GM21786 (cell line): Measurements from ENCODE around the gene TCF12.
"Not testable (repeated sequence)": the region's sequence is repeated elsewhere in the genome, so short reads cannot be mapped to it uniquely, and the experiment has no call there.

Experiments used
- ATAC-seq: cut with Tn5 transposase; IDR thresholded peaks from one replicate; pipeline ENCODE4 v1.9.1; 2021; ENCODE audit not compliant: unreplicated experiment

The TCF12 gene

DNA sequence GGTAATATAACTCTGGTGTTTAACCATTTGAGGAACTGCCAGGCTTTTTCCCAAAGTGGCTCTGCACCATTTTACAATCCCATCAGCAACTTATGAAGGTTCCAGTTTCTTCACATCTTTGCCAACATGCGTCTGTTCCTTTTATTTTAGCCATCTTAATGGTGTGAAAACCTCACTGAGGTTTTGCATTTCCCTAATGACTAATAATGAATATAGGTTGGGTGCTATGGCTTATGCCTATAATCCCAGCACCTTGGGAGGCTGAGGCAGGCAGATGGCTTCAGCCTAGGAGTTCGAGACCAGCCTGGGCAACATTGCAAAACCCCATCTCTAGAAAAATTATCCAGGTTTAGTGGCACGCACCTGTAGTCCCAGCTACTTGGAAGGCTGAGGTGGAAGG is 210.6 kb downstream of the TCF12 start:
- no peak for ATAC-seq

DNA sequence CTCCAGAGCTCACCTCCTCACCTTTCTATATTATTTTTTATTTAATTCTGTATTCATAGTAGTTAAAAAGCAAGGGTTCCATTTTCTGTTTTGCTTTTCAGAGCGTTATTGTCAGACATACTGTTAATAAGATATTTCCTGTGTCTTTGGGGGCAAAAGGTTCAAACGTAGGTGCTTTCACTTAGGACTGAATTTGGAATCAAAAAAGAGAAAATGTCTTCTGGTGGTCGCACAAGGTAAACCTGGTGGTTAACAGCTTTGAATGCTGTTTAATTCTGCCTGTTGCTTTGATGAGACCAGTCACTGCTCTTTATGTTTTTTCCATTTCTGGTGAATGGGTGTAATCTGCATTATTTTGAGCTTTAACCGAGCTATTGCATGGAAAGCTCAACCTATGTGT is 212.5 kb downstream of the TCF12 start:
- no peak for ATAC-seq

DNA sequence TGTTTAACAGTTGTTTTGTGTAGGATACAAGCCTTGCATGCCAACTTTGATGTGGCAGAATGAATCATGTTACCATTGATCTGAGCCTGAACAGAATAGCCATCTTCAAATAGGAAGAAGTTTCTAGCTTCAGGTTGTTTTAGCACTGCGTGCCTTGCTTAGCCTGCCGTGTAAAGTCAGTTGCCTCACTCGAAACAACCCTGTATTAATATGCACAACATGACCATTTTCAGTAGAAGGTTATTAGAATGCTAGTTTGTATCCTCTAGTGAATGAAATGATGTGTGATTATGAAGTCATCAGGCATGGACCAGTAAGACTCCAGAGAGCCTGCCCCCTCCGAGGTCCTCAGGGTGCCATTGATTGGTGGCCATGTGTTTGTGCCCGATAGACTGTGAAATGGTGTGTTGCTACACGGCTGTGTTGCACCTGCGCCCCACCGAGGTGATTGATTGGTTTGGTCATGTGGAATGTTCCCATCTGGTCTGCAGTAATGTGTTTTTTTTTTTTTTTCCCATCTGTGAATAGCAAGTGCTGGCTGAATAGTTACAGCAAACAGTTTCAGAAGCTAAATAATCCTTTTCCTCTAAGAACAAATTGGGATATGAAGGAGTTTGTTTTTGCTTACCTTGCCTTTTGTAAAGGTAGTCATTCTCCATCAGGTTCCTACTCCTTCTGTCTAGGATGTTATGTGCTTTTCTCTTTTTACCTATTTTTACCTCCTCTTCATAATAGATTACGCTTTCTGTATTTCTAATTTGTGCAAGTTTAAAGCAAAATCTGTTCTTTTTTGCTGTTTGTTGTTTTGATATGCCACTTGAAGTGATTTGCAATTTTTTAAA is 214.9 kb downstream of the TCF12 start:
- peak; percentile 64 for ATAC-seq

DNA sequence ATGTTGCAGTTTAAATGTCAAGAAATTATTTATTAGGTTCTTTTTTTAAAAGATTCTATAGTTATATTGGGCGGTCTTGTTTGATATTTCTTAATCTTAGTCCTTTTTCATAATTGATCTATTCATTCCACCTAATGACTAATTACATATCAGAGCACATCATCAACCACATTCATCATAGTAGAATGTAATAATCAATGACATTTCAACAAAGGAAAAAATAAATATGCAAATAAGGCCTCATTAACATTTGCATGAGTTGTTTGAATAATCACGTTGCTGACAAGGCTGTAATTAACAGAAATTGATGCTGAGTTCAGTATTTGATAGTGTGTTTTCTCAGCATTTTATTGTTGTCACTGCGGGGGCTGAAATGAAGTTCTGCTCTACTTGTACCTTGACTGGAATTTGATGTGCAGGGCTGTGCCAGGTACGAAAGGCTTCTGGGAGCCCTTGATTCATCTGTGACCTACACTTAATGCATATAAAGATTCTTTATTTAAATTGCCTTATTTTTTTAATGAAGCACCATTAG is 215.7 kb downstream of the TCF12 start:
- ATAC-seq, result no peak

DNA sequence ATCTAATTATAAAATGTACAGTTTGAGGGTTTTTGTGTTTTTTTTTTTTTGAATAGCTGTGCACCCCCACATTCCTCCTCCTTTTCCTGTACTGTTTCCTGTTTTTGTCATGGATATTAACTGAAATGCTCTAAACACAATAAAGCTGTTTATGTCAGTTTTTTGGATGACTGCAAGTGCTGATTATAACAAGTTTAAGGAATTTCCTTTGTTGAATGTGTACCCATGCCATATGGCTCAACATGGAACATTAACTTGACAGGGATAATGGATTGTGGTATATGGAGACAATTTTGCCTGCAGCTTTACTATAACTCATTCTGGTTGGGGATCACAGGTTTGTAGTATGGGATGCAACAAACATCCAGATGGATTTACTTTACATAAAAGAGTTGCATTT is 216.4 kb downstream of the TCF12 start:
- ATAC-seq, result no peak

DNA sequence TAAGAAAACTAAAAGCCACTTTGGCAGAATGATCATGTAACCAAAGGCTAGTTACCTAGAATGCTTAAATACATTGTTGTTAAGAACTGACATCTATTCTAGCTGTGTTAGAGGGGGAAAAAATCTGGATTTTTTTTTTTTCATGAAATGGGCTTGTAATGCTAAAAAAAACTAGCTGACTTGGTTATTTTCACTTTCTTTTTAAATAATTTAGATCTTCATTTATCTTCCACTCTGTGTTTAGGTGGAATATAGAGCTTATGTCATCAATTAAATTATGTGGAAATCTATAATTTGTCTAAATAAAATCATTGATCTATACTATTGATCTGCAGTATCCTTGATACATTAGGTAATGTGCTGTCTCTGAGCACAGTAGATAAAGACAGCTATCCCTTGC is 217.4 kb downstream of the TCF12 start:
- ATAC-seq, result no peak

DNA sequence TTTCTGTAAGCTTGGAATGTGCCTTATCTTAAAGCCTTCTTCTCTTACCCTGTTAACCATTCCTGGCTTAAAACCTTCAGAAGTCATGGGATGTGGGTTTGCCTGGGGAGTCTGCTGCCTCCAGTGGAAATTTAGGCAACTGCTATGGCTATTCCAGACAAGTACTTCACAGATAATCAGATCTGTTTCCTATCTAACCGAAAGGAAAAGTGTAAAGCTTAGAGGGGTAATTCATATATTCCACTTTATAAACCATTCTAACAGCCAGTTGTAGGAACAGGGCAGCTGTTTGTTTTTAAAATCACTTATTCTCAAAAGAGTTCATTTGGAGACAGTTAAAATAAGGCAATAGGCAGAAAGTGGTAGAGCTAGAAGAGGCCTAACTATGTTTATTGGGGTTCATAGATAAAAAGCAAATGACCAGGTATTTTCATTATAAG is 219.9 kb downstream of the TCF12 start:
- no peak for ATAC-seq

DNA sequence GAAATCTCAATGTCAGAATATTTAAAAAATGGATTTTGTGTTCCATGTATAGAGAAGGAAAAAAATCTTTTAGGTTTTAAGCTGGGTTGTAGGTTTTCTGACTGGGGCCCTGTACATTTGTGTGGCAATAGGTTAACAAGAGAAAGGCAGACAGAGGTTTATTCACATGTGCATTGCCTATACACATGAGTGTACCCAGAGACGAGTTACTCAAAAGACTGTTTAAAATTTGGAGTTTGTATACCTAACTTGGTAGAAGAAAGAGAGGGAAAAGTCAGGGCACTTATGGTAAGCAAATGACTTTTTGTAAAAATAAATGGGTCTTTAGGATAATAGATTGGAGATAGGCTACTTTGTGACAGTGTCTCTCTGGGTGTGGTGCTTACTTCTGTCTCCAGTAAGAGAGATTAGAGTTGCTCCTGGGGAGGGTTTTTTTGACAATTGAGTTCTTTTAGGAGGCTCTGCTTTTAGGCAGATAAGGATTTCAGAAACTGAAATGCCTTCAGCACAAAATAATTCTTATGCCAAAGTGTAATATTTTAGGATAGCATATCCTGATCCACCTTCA is 225.2 kb downstream of the TCF12 start:
- no peak for ATAC-seq

DNA sequence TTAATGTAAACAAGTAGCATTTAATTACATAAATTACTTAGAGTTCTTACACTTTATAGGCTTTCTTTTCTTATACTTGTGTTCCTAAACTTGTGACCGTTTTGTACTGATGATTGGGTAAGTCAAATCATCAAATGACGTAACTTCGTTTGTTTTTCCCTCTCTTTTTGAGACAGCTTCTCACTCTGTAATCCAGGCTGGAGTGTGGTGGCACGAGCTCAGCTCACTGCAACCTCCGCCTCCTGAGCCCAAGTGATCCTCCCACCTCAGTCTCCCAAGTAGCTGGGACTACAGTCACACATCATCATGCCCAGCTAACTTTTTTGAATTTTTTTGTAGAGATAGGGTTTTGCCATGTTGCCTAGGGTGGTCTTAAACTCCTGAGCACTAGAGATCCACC is 226.0 kb downstream of the TCF12 start:
- ATAC-seq, result no peak

DNA sequence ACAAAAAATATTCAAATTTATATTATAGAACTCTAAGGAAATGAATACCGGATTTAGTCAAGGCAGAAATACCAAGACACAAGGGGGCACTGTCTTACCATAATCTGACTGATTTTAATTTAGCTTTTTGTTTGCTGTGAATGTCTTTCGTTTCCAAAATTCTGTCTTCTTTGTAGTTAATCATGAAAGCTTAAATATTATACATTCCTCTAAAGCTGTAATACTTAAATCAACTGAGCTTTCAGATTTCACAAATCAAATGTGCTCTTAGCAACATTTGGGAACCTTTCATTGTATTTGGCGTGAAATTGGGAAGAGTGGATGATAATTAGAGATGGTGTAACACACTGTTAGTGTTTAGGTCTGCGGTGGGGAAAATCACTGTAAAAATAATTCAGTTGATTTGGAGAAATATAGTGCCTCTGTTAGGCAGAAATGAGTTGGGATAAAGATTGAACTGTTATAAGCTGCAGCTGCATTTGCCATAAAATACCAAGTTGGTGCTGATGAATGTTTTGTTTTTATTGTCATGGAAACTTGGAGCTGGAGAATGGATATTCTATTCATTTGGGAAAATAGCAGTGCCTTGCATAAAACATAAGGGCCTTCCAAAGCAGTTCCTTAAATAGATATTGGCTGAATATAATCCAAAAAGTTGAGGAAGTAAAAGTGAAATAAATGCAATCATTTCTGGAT is 228.2 kb downstream of the TCF12 start:
- ATAC-seq, result no peak

DNA sequence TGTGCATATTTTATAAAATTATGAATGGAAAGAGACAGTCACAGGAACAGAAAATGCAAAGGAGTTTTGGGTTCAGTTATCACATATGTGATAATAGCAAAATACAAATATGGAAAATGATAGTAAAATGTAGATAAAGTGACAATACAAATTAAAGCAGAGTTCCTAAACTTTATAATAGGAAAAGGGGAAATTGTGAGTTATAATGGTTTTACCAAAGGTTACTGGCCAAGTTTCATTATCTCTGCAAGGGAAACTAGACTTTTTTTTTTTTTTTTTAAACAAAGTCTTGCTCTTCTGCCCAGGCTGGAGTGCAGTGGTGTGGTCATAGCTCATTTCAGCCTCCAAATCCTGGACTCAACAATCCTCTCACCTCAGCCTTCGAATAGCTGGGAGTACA is 229.2 kb downstream of the TCF12 start:
- no peak for ATAC-seq

DNA sequence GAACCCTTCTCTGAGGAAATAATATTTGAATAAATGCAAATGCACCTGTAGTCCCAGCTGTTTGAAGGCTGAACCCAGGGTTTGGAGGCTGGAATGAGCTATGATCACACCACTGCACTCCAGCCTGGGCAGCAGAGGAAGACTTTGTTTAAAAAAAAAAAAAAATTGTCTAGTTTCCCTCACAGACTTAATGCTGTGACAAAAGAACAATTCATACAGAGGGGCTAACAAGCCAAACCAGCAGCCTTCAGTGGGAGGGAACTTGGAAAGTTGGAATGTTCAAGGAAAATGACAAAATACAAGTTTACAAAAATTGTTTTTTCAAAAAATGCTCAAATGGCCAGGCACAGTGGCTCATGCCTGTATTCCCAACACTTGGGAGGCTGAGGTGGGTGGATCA is 229.8 kb downstream of the TCF12 start:
- no peak for ATAC-seq

DNA sequence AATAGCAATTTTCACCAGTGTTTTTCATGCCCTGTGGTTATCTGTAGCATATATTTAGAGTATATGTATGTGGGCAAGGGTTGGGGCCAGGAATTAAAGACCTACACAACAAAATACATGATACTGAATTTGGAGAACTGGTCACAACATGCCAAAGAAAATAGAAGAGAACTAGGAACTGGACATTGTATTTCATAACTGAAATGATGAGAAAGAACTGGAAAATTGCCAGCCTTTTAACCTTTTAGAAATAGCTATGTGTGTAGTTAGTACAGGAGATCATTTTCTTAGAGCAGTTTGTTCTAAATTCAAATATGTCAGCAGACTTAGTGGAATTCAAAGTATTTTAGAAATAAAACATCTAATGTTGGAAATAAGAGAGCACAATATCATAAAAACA is 230.8 kb downstream of the TCF12 start:
- ATAC-seq, result no peak

DNA sequence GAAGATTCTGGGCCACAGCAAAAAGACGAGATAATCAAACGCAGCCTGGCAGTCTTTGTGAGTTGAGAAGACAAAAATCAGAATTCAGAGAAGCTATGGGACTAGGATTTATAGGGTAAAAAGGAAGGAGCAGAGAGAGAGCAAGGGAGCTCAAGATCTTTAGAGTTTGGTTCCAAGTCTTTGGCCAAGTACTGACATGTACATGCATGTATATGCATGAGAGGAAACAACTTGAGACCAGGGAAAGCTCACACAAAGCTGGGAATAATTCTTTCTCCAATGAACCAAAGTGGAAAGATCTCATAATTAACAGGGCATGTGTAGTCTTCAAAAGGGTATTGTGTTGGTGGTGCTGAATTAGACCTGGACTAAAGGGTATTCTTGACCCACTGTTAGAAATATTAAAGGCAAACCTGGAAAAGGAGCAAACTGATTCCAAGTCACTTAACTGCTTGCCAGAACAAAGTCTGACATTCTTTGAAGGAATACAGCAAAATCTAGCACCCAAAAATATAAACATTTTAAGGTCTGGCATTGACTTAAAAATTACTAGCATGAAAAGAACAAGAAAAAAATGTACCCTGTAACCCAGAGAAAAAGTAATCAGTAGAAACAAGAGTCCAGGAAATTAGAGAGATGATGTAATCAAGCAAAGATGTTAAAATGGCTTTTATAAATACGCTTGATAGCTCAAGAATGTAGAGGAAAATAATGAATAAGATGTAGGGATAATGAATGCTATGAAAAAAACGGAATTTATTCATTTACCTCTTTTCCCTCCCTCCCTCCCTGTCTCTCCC is 231.8 kb downstream of the TCF12 start:
- no peak for ATAC-seq

DNA sequence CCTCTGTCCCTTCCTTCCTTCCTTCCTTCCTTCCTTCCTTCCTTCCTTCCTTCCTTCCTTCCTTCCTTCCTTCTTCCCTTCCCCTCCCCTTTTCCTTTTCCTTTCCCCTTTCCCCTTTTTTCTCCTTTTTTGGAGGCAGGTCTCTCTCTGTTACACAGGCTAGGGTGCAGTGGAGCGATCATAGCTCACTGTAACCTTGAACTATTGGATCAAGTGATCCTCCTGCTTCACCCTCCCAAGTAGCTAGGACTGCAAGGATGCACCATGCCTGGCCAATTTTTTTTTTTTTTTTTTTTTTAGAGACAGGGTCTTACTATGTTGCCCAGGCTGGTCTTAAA is 232.4 kb downstream of the TCF12 start:
- ATAC-seq, result not testable (repeated sequence)

DNA sequence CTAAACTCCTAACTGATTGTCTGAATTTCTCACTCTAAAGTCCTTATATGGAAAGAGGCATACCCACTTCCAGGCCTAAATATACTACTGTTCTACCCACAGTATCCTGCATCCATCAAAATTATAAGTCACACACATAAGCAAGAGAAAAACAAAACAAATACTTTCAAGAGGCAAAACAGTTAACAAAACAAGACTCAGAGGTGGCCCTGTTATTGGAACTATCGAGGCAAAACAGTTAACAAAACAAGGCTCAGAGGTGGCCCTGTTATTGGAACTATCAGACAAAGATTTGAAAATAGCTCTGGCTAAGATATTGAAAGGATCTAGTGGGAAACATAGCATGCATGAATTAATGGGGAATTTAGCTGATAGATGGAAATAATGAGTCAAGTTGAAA is 233.7 kb downstream of the TCF12 start:
- ATAC-seq, result no peak

DNA sequence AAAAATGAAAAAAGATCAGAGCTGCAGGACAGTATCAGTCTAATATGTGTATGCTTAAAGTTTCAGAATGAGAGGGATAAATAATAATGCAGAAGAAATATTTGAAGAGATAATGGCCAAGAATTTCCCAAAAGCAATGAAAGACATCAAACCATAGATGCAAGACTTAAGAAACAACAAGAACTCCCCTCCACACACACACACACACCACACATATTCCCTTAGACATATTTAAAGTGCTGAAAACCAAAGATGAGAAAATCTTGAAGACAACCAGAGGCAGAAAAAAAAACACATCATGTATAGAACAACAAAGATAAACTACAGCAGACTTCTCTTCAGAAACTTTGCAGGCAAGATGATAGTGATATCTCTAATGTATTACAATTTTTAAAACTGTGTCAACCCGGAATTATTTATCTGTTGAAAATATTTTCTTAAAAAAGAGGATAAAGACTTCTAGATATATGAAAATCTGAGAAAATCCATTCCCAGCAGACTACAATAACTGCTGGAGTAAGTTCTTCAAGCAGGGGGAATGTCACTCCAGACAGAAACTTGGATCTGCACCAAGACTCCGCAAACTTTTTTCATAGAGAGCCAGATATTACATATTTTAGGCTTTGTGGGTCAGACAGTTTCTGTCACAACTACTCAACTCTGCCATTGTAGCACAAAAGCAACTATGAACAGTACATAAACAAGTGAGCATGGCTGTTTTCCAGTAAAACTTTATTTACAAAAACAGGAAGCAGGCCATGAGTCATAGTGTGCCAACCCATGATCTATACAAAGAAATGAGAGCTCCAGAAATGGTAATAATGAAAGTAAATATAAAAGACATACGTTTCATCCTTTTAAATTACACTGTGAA is 234.5 kb downstream of the TCF12 start:
- no peak for ATAC-seq

DNA sequence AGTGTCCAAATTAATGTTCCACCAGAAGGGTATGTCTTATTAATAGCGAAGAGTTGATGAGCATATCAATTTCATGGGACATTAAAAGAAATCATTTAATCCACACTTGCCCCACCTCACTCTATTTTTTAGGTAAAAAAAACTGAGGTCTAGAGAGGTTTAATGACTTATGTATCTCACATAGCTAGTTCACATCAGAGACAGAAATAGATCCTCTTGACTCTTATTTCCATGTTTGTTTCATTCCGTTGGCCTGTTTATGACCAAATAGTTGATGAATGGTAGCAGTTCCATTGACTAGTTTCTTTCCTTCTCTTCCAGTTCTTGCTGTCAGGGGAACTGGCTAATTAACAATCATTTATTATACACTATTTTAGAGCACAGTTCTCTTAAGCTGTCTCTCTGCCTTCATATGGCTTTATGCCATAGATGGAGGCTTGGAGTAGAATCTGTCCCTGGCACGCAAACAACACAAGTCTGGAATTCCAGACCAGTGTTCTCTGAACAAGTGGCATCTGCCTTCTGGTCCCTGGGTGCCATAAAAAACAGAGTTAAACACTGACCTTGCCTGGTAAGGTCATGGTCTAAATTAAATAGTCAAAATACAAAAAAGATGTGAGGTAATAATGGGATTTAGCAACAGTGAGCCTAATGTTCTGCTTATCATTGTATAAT is 237.9 kb downstream of the TCF12 start:
- ATAC-seq, result no peak

DNA sequence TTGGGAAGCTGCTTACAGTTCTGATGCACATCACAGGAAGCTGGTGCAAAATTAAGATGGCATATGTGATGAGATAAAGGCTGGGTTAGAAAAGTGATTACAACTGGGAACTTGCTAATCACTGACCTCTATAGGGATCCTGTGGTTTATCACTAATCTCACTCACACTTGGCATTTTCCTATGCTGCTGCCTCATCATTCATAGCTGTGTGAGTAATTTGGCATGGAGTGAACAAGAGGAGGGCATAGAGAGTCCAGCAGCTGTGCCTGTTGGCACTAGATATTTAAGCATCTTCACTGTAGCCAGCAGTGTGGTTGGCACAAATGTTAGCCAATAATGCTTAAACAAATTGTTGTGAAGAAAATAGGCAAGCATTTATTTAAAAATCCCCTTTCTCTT is 240.1 kb downstream of the TCF12 start:
- no peak for ATAC-seq
